ENCODE results near the gene TMEM127.

Gene TMEM127

DNA sequence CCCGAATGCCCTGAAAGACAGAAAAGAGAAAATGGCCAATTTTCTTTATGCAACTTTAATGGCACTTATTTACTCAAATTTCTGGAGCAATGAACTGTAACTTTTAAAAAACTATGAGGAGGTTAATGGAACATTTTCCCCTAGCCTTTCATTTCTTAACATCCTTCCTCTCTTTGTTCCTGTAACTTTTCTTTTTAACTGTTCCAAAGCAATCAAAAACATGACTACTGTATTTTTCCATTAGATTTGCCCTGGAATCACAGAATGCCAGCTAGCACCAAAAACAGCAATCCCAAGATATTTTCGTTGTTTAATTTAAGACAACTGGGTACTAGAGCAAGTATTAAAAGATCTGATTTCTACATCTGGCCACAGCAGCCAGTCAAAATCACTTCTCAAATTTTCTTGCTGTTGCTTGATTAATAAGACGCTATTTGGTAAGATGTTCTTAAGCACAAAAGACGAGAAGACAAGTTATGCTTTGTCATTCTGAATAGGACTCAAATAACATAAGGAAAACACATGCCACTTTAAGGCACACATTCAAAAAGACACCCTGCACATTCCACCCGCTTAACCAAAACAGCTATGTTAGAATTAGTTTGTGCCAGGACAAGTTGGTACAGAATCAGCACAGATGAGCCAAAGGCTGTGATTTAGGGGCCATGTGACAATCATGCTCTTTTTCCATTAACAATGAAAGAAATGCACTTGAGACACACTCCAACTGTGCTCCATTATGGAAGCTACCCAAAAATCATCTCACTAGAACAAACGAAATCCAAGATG is 60.8 kb downstream of the TMEM127 start:
- no peak for DNase-seq

DNA sequence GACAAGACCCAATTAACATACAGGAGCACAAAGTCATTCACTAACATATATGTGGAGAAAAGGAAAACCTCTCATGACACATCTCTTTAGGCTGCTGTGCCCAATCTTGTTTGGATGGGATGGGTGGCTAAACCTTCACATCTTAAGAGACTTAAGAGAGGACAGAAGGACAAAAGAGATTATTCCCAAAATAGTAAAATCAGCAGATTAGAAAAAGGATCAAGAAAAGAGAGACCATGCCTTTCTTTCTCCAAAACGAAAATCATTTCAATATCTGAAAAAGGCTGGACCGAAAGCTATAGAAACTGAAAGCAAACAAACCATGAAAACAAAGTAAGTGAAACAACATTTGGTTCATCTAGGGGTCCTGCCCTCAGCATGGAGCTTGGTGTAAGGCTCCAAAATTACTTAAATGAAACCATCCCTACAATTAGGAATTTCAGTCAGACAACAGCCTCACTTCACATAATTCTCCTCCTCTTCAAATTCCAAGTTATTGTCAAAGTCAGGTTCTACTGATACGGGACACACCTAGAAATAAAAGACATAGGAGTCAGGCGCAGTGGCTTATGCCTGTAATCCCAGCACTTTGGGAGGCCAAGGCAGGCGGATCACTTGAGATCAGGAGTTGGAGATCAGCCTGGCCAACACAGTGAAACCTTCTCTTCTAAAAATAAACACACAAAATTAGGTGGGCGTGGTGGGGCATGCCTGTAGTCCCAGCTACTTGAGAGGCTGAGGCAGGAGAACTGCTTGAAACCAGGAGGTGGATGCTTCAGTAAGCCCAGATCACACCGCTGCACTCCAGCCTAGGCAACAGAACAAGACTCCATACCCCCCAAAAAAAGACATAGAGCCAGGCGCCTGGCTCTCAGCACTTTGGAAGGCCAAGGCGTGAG is 62.4 kb downstream of the TMEM127 start:
- no peak for DNase-seq

DNA sequence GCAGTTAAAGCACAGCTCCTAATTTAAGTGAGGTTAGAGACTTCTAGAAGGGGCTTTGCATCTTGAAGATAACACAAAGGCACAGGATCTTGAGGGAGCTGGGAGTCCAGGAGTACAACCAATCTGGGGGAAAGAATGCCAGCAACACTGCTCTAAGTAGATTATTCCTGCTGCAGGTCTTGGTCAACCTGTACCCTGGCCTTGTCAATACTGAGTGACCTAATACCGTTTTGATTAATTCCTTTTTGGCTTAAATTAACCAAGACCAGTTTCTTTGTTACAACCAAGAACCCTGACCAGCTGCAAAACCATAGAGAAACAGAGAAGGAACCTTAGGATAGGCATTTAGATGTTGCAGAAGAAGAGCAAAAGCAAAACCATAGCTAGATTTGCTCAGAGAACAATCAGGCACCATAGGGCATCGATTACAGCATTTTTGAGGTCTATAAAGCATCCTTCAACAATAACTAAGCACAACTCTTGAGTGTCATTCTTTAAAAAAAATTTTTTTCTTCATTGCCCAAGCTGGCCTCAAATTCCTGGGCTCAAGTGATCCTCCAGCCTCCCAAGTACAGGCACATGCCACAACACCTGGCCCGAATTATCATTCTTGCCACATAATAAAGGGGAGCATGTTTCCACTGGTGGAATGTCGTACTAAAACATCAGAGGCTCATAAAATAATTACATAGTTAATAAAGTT is 63.5 kb downstream of the TMEM127 start:
- no peak for DNase-seq

DNA sequence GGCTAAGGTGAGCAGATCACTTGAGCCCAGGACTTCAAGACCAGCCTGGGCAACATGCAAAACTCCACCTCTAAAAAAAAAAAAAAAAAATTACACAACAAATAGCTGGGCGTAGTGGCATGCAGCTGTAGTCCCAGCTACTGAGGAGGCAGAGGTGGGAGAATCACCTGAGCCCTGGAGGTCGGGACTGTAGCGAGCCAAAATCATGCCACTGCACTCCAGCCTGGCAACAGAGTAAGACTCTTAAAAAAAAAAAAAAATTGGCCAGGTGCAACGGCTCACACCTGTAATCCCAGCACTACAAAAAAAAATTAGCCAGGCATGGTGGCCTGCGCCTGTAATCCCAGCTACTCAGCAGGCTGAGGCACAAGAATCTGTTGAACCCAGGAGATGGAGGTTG is 64.5 kb downstream of the TMEM127 start:
- DNase-seq = no peak

DNA sequence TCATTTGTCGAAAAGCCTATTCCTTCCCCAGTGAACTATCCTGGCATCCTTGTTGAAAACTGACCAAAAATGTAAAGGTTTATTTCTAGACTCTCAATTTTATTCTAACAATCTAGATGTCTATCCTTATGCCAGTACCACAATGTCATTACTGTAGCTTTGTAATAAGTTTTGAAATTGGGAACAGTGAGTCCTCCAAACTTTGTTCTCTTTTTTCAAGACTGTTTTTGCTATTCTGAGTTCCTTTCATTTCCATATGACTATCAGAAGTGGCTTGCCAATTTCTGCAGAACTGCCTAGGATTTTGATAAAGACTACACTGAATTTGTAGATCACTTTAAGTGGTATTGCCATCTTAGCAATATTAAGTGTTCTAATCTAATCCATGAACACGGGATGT is 66.9 kb downstream of the TMEM127 start:
- no peak for DNase-seq

Data from activated CD4-positive, alpha-beta T cell treated with anti-CD3 and anti-CD28 coated beads, Interleukin-2, amount 50 U/mL, for 4 hours (primary cell).